H54 (cell line): ENCODE data around the gene HMGCL.

Source experiments
- DNase-seq: peaks from one replicate; pipeline ENCODE4 v3.0.0; 2011; ENCODE audit warnings: low spot score, mixed read lengths; ENCODE audit not compliant: insufficient read length
- FAIRE-seq: peaks from 3 replicates; lab custom pipeline; 2011; peaks lifted over from hg19 to GRCh38; lab: Jason Lieb, UNC
- POLR2A ChIP-seq: IDR thresholded peaks from 2 replicates; pipeline ENCODE4 v1.6.1; 2011; ENCODE audit warnings: low read depth, mild to moderate bottlenecking, low read length

HMGCL gene

DNA sequence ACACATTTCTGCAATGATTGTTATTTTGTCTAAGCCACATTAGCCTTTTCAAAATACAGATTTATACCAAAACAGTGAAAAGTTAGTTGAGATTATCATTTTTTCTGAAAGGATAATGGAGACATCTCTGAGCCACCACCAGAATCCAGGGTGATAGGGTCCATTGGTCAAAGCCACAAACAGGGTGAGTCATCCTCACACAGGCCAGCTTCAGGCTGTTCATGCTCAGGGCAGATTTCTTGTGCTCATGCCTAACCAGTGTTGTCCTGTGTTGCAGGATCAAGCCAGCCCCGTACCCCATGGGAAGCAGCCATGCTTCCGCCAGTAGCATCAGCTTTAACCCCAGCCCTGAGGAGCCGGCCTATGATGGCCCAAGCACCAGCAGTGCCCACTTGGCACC is 68.6 kb downstream of the HMGCL start:
- DNase-seq (no peak), FAIRE-seq (peak; percentile 90)
- no peak for TF ChIP-seq POLR2A

- no peak for FAIRE-seq
- TF ChIP-seq POLR2A = no peak
- DNase-seq = no peak
These were observed 72.3 kb downstream of the HMGCL start for GRCh38 chr1:23752909-23753308.
